Prostate gland (tissue), 2 donors: ENCODE results near the gene FOXK2.

Experiments used
- CTCF ChIP-seq, 4 experiments: fragments of 200-600 bp in 2 of 4; fragments of 450-650 bp in 2 of 4; sonication (generic) in 2 of 4; IDR thresholded peaks; 1 replicate in 3 of 4; 2 replicates in 1 of 4; pipeline ENCODE4 v1.5.1; 2016 to 2019; ENCODE audit warnings: antibody characterized with exemption in 4 of 4, mild to moderate bottlenecking in 2 of 4, moderate library complexity in 2 of 4
- POLR2A ChIP-seq: fragments of 450-650 bp; IDR thresholded peaks from one replicate; pipeline ENCODE4 v1.6.1; 2016; ENCODE audit warnings: antibody characterized with exemption, mild to moderate bottlenecking

GRCh38 chr17:82599674-82600661, 80.4 kb downstream of the FOXK2 start:
- no peak for TF ChIP-seq POLR2A
- no peak for TF ChIP-seq CTCF (IDR thresholded peaks at IDR 0.05)
